NB4 (cell line): ENCODE measurements around the gene BATF3.

ENCODE experiments used
- MYC ChIP-seq: IDR thresholded peaks from 2 replicates; pipeline ENCODE4 v1.6.1; 2011; ENCODE audit warnings: low read depth, low read length
- POLR2A ChIP-seq: IDR thresholded peaks from 2 replicates; pipeline ENCODE4 v1.6.1; 2011; ENCODE audit warnings: mild to moderate bottlenecking; ENCODE audit not compliant: insufficient read length; ENCODE audit errors: extremely low read depth
- TF ChIP-seq, protein P1 (sequence below): IDR thresholded peaks from one replicate; pipeline ENCODE4 v1.5.1; 2012; ENCODE audit warnings: low read depth, low read length
- TF ChIP-seq, protein P2 (sequence below): IDR thresholded peaks from 2 replicates; pipeline ENCODE4 v1.6.1; 2011; ENCODE audit warnings: low read depth, low read length

DNA sequence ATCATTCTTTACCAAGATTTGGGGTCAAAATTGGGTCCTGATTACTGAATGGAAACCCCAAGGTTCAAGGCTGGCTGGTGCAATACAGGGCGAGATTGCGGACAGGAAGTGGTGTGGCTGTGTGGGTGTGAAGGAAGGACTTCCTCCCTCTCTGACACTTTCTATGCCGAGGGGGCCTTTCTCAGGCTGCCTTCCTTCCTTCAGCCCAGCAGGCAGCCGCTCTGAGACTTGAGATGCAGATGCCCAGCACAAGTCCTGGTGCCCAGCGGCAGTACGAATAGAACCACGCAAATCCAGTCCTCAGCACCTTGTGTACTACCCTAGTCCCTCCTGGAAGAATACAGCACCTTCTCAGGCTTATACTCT lies 16.3 kb downstream of the BATF3 start:
- TF ChIP-seq, protein P1, sequence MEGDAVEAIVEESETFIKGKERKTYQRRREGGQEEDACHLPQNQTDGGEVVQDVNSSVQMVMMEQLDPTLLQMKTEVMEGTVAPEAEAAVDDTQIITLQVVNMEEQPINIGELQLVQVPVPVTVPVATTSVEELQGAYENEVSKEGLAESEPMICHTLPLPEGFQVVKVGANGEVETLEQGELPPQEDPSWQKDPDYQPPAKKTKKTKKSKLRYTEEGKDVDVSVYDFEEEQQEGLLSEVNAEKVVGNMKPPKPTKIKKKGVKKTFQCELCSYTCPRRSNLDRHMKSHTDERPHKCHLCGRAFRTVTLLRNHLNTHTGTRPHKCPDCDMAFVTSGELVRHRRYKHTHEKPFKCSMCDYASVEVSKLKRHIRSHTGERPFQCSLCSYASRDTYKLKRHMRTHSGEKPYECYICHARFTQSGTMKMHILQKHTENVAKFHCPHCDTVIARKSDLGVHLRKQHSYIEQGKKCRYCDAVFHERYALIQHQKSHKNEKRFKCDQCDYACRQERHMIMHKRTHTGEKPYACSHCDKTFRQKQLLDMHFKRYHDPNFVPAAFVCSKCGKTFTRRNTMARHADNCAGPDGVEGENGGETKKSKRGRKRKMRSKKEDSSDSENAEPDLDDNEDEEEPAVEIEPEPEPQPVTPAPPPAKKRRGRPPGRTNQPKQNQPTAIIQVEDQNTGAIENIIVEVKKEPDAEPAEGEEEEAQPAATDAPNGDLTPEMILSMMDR, result no peak
- TF ChIP-seq POLR2A, result no peak
- TF ChIP-seq MYC, result no peak
- TF ChIP-seq, protein P2, sequence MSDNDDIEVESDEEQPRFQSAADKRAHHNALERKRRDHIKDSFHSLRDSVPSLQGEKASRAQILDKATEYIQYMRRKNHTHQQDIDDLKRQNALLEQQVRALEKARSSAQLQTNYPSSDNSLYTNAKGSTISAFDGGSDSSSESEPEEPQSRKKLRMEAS, result no peak
